Esophagus muscularis mucosa (tissue), 4 donors: ENCODE data around the gene CCNB1.

Source experiments
- CTCF ChIP-seq, 3 experiments: fragments of 200-600 bp in 2 of 3; fragments of 450-650 bp in 1 of 3; sonication (generic) in 2 of 3; IDR thresholded peaks; one replicate each; pipeline ENCODE4 v1.5.1; 2017 to 2019; ENCODE audit warnings: antibody characterized with exemption in 3 of 3, mild to moderate bottlenecking in 2 of 3, moderate library complexity in 1 of 3
- EP300 ChIP-seq: sonication (generic); formaldehyde crosslinking; IDR thresholded peaks from one replicate; pipeline ENCODE4 v1.6.1; 2017; ENCODE audit warnings: antibody characterized with exemption
- POLR2A ChIP-seq: fragments of 450-650 bp; IDR thresholded peaks from one replicate; pipeline ENCODE4 v1.6.1; 2017; ENCODE audit warnings: antibody characterized with exemption, moderate library complexity, mild to moderate bottlenecking, low read depth

- TF ChIP-seq CTCF (IDR thresholded peaks at IDR 0.05) (no peak), EP300 (no peak), POLR2A (no peak)
Measured at GRCh38 chr5:69213513-69214215, 46.7 kb downstream of the CCNB1 start.
